WTC11 (cell line): Measurements from ENCODE around the gene ZNF608.

Experiments
- ESRRA ChIP-seq: sonication (generic); formaldehyde crosslinking; IDR thresholded peaks from 2 replicates; pipeline ENCODE4 v1.8.1; 2022; ENCODE audit warnings: mild to moderate bottlenecking, missing genetic modification reagents, borderline replicate concordance
- NFE2L1 ChIP-seq: sonication (generic); formaldehyde crosslinking; IDR thresholded peaks from 2 replicates; pipeline ENCODE4 v1.8.1; 2023; ENCODE audit warnings: missing genetic modification reagents
- ZNF232 ChIP-seq: sonication (generic); formaldehyde crosslinking; IDR thresholded peaks from 2 replicates; pipeline ENCODE4 v1.8.0; 2022; ENCODE audit warnings: mild to moderate bottlenecking, missing genetic modification reagents
- TF ChIP-seq, protein P1 (sequence below): fragments of 200-600 bp; IDR thresholded peaks from 2 replicates; pipeline ENCODE4 v1.8.0; 2022; ENCODE audit warnings: antibody characterized with exemption
- TF ChIP-seq, protein P2 (sequence below): sonication (generic); formaldehyde crosslinking; IDR thresholded peaks from 2 replicates; pipeline ENCODE4 v1.8.1; 2023; ENCODE audit warnings: mild to moderate bottlenecking, missing genetic modification reagents, moderate library complexity

DNA sequence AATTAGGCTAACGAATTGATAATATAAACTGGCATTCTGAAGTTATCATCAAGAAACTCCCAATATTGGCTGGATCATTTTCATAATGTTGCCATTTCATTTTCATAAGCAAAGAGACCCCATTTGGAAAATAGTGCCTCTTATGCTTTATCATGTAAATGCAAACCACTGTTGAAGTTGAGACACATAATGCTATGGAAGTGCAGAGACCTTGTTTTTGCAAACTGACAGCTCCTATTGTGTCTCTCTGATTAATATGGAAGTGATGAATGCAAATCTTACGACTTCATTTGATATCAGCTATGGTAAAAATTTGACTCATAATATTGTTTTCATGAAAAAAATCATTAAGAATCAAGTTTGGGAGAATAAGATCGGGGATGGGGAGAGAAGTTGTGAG, 25.3 kb upstream of the ZNF608 start:
- TF ChIP-seq, protein P1, sequence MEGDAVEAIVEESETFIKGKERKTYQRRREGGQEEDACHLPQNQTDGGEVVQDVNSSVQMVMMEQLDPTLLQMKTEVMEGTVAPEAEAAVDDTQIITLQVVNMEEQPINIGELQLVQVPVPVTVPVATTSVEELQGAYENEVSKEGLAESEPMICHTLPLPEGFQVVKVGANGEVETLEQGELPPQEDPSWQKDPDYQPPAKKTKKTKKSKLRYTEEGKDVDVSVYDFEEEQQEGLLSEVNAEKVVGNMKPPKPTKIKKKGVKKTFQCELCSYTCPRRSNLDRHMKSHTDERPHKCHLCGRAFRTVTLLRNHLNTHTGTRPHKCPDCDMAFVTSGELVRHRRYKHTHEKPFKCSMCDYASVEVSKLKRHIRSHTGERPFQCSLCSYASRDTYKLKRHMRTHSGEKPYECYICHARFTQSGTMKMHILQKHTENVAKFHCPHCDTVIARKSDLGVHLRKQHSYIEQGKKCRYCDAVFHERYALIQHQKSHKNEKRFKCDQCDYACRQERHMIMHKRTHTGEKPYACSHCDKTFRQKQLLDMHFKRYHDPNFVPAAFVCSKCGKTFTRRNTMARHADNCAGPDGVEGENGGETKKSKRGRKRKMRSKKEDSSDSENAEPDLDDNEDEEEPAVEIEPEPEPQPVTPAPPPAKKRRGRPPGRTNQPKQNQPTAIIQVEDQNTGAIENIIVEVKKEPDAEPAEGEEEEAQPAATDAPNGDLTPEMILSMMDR, result no peak
- no peak for TF ChIP-seq NFE2L1 (CRISPR knock-in tag)
- no peak for TF ChIP-seq ESRRA (CRISPR knock-in tag)
- TF ChIP-seq ZNF232 (CRISPR knock-in tag), result no peak
- TF ChIP-seq, protein P2, sequence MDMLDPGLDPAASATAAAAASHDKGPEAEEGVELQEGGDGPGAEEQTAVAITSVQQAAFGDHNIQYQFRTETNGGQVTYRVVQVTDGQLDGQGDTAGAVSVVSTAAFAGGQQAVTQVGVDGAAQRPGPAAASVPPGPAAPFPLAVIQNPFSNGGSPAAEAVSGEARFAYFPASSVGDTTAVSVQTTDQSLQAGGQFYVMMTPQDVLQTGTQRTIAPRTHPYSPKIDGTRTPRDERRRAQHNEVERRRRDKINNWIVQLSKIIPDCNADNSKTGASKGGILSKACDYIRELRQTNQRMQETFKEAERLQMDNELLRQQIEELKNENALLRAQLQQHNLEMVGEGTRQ (CRISPR knock-in tag), result no peak
